ENCODE data around the gene NXPE3. TPM values are rescaled to one million over a fixed set of nuclear protein-coding genes. Genes with fewer than 3 reads are reported as not detected.

Gene NXPE3
- total RNA-seq, 1 experiment from 2014 or later = 37.6 TPM

- H3K27me3 ChIP-seq (replicated peaks; ENCODE audit: insufficient read depth, low read depth, low read length, poor library complexity) = no peaks in the 10 kb centered on the region
- no peaks in the 10 kb centered on the region for H3K4me1 ChIP-seq (ENCODE audit: insufficient read depth, low read length, poor library complexity, severe bottlenecking)
- H3K4me3 ChIP-seq (ENCODE audit: low read depth, low read length, poor library complexity, severe bottlenecking) = no peak overlapping the region
- no peak overlapping the region for H3K27ac ChIP-seq (ENCODE audit: low read depth, low read length, poor library complexity, severe bottlenecking)
- TF ChIP-seq CTCF (conservative IDR thresholded peaks at IDR 0.05; ENCODE audit: low read depth, low read length) (peak; percentile 91), EZH2 (IDR thresholded peaks at IDR 0.05; ENCODE audit: borderline replicate concordance, low read depth, low read length, poor library complexity, severe bottlenecking) (no peak)
- no peaks in the 10 kb centered on the region for H3K9me3 ChIP-seq (ENCODE audit: low read depth, low read length, poor library complexity, severe bottlenecking)
- peaks cover 17% of the 10 kb centered on the region for H3K36me3 ChIP-seq (ENCODE audit: insufficient read depth, low read length, poor library complexity, severe bottlenecking)
- ChIA-PET CTCF (interaction anchor here (1.0 to 1.1 kb wide), 3 partner anchors 422 to 733 kb away, joined by 5 to 6 read pairs (median 6); no protein-coding TSS in a partner anchor), POLR2A (ENCODE audit: low non-redundant PET) (no interaction called here)
- no TSS peak for BruUV-seq (replicated peaks)
- intact Hi-C loops (cut with micrococcal nuclease; ENCODE audit: unreplicated experiment) = loop anchor here (2.0 kb wide), 1 partner anchor 108 kb away; no protein-coding TSS in a partner anchor
- peak; percentile 84 for DNase-seq (ENCODE audit: low spot score)
Observed at GRCh38 chr3:101803173-101803782, 24.3 kb downstream of the NXPE3 start.

- BruUV-seq (replicated peaks) = no TSS peak
- DNase-seq (ENCODE audit: low spot score) = no peak
- Histone ChIP-seq H3K36me3 (ENCODE audit: insufficient read depth, low read length, poor library complexity, severe bottlenecking) (peaks cover 17% of the 10 kb centered on the region), H3K27me3 (replicated peaks; ENCODE audit: insufficient read depth, low read depth, low read length, poor library complexity) (no peaks in the 10 kb centered on the region), H3K27ac (ENCODE audit: low read depth, low read length, poor library complexity, severe bottlenecking) (no peak overlapping the region), H3K4me3 (ENCODE audit: low read depth, low read length, poor library complexity, severe bottlenecking) (no peak overlapping the region), H3K4me1 (ENCODE audit: insufficient read depth, low read length, poor library complexity, severe bottlenecking) (no peaks in the 10 kb centered on the region), H3K9me3 (ENCODE audit: low read depth, low read length, poor library complexity, severe bottlenecking) (no peaks in the 10 kb centered on the region)
- intact Hi-C loops (cut with micrococcal nuclease; ENCODE audit: unreplicated experiment) = loop anchor here (2.0 kb wide), 1 partner anchor 109 kb away; no protein-coding TSS in a partner anchor
- no peak for TF ChIP-seq CTCF (conservative IDR thresholded peaks at IDR 0.05; ENCODE audit: low read depth, low read length)
- TF ChIP-seq EZH2 (IDR thresholded peaks at IDR 0.05; ENCODE audit: borderline replicate concordance, low read depth, low read length, poor library complexity, severe bottlenecking) = no peak
- POLR2A ChIA-PET (ENCODE audit: low non-redundant PET) = no interaction called here
- CTCF ChIA-PET = interaction anchor here (1.6 kb wide), 1 partner anchor 422 kb away, joined by 8 read pairs; no protein-coding TSS in a partner anchor
Observed at GRCh38 chr3:101803939-101804338, 24.9 kb downstream of the NXPE3 start.

DNA sequence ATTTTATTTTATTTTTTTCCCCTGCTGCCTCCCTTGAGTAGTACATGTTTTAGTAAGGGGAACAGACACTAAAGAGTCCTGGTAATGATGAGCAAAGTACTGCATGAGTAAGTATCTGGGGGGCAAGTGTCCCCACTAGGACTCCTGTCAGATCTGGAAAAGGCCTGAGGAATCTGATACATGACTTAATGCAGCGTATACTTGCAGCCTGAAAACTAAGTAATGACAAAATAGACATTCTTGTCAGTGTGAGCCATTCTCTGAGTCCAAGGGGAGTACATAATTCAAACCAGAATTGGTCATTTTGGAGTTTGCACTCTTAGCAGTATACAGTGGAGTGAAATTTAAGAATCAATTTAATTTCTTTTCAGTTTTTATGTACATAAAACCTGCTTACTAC lies 27.5 kb downstream of the NXPE3 start:
- peaks cover 10% of the 10 kb centered on the region for H3K4me1 ChIP-seq (ENCODE audit: insufficient read depth, low read length, poor library complexity, severe bottlenecking)
- H3K9me3 ChIP-seq (ENCODE audit: low read depth, low read length, poor library complexity, severe bottlenecking) = no peaks in the 10 kb centered on the region
- TF ChIP-seq EZH2 (IDR thresholded peaks at IDR 0.05; ENCODE audit: borderline replicate concordance, low read depth, low read length, poor library complexity, severe bottlenecking) (no peak), CTCF (conservative IDR thresholded peaks at IDR 0.05; ENCODE audit: low read depth, low read length) (no peak)
- ChIA-PET CTCF (interaction anchor here (1.8 kb wide), 1 partner anchor 423 kb away, joined by 8 read pairs; no protein-coding TSS in a partner anchor), POLR2A (ENCODE audit: low non-redundant PET) (no interaction called here)
- no TSS peak for BruUV-seq (replicated peaks)
- H3K27me3 ChIP-seq (replicated peaks; ENCODE audit: insufficient read depth, low read depth, low read length, poor library complexity) = no peaks in the 10 kb centered on the region
- H3K4me3 ChIP-seq (ENCODE audit: low read depth, low read length, poor library complexity, severe bottlenecking) = no peak overlapping the region
- DNase-seq (ENCODE audit: low spot score) = no peak
- H3K36me3 ChIP-seq (ENCODE audit: insufficient read depth, low read length, poor library complexity, severe bottlenecking) = peaks cover 13% of the 10 kb centered on the region
- intact Hi-C loops (cut with micrococcal nuclease; ENCODE audit: unreplicated experiment) = no loop called here
- H3K27ac ChIP-seq (ENCODE audit: low read depth, low read length, poor library complexity, severe bottlenecking) = no peak overlapping the region

All from A673 (cell line).